Measurements from ENCODE around the gene LIPT2. TPM values are rescaled to one million over a fixed set of nuclear protein-coding genes. Genes with fewer than 3 reads are reported as not detected.

Gene LIPT2
- polyA plus RNA-seq, 1 donor from 2014 or later: 15.6 TPM

DNA sequence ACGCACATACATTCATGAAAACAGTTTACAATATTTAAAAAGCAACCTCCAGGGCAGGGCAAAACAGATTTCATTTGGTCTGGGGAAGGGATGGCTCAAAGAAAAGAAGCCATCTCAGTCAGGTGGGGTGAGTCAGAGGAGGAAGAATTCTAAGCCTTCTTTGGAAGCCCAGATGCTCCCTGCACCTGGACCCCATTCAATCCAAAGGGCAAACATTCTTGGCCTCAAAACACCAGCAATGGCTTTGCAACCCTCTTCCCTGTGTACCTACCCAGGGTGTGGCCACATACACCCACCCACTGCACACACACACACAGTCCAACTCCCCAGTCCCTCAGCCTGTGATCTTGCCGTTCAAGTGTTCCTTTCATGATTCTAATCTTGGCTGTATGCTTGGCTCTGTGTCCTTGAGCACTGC lies 28.2 kb downstream of the LIPT2 start:
- H3K36me3 Mint-ChIP-seq: no peaks in the 10 kb centered on the region
- peaks cover 27% of the 10 kb centered on the region for H3K27me3 Mint-ChIP-seq
- H3K4me1 Mint-ChIP-seq: peaks cover 0 to 6% (median 5%) of the 10 kb centered on the region in 3 donors
- no peak overlapping the region for H3K27ac Mint-ChIP-seq
- no peaks in the 10 kb centered on the region for H3K9me3 Mint-ChIP-seq
- no peak overlapping the region for H3K4me3 Mint-ChIP-seq

DNA sequence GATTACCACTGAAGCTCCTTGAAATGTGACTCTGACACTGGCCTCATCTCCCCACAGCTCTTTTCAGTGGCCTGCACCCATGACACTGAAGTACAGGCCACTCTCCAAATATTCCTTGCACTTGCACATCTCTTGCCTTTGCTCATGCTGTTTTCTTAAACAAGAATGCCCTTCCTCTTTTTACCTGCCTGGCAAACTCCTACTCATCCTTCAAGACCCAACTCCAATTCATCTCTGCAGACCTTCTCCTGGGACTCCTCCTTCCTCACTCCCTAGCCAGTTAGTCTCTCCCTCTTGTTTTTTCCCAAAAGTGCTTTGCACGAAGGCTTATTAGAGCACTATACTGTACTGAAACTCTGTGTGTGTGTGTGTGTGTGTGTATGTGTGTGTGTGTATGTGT lies 28.8 kb downstream of the LIPT2 start:
- H3K27ac Mint-ChIP-seq: no peak overlapping the region
- H3K4me3 Mint-ChIP-seq: no peak overlapping the region
- peaks cover 27% of the 10 kb centered on the region for H3K27me3 Mint-ChIP-seq
- H3K4me1 Mint-ChIP-seq: peaks cover 0 to 6% (median 5%) of the 10 kb centered on the region in 3 donors
- H3K9me3 Mint-ChIP-seq: no peaks in the 10 kb centered on the region
- H3K36me3 Mint-ChIP-seq: no peaks in the 10 kb centered on the region

DNA sequence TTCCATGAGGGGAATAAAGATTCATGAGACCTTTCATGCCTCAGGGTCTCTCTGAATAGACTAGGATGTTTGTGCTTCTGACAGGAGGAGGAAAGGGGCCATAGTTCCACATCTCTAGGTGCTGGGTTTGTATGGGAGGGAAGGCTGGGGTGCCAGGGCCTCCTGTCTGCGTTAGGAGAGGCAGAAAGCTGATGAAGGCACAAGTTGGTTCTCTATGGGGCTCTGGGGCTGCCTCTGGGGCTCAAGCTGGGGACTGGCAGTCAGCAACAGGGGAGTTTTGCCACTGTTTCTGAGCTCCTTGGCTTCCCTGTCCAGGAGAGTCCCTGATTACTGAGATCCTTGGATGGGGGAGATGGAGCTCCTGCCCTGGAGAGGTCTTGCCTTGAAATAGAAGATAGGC lies 30.3 kb downstream of the LIPT2 start:
- no peaks in the 10 kb centered on the region for H3K36me3 Mint-ChIP-seq
- no peak overlapping the region for H3K27ac Mint-ChIP-seq
- peaks cover 0 to 5% (median 3%) of the 10 kb centered on the region in 3 donors for H3K4me1 Mint-ChIP-seq
- no peak overlapping the region for H3K4me3 Mint-ChIP-seq
- peaks cover 22% of the 10 kb centered on the region for H3K27me3 Mint-ChIP-seq
- no peaks in the 10 kb centered on the region for H3K9me3 Mint-ChIP-seq

DNA sequence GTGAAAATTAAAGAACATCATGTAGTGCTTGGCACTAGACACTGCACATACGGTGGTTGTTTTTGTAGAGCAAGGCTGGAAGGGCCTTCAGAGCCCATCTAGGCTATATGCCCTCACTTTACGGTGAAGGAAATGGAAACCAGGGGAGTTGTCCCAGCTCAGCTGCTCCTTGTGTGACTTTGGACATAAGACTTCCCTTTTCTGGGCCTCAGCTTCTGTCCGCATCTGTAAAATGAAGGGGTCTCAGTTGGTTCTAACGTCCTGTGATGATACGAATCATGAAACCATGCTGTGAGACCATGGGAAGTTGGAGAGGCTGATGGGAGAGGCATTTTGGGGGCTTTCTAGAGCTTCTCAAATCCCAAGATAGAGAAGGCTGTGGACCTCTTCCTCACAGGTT lies 30.9 kb downstream of the LIPT2 start:
- Mint-ChIP-seq H3K36me3 (no peaks in the 10 kb centered on the region), H3K9me3 (no peaks in the 10 kb centered on the region), H3K27me3 (peaks cover 18% of the 10 kb centered on the region), H3K4me1 (peaks cover 0 to 3% (median 1%) of the 10 kb centered on the region in 3 donors), H3K27ac (no peak overlapping the region), H3K4me3 (no peak overlapping the region)

DNA sequence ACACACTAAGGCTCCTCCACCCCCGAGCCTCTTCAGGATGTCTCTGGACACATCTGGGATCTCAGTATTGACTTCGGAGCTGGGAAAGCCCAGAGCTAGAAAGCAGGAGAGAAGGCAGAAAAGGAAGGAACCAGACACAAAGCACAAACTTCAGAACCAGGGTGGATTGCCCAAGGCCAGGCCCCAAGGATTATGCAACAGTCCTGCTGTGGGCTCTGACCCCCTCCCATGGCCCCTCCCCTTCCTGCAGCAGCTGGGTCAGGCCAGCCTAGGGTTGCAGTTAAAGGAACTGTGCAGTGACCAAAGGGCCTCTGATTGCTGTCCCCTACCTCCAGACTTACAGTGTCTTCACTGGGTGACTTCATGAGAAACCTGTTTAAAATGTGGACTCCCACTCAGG lies 31.5 kb downstream of the LIPT2 start:
- Mint-ChIP-seq H3K27ac (no peak overlapping the region), H3K4me3 (no peak overlapping the region), H3K4me1 (peaks cover 0 to 3% (median 1%) of the 10 kb centered on the region in 3 donors), H3K27me3 (peaks cover 17% of the 10 kb centered on the region), H3K36me3 (no peaks in the 10 kb centered on the region), H3K9me3 (no peaks in the 10 kb centered on the region)

DNA sequence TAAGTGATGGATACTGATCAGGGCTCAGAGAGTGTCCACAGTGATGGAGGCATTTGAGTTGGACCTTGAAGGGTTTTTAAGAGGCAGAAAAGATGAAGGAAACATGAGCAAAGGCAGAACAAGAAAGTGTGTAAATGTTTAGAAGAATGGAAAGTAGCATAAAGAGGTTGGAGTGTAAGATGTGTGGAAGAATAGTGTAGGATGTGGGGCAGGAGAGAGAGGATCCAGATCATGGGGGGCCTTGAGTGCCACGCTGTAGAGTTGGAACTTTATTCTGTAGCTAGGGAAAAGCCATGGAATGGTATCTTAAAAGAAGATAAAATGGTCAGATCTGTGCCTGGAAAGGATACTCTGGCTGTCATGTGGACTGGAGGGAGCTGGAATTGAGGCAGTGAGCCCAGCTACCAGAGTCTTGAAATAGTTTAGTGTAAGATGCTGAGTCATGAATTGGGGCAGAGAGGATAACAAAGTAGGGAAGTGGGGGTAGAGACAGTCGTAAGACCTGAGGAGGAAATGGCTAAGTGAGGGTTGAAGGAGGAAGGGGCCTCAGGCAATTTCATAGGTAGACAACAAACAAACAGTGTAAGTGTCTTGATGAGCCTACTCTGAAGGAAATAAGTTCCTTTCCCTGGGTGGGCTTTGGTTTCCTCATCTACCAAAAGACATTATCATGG lies 32.9 kb downstream of the LIPT2 start:
- Mint-ChIP-seq H3K36me3 (no peaks in the 10 kb centered on the region), H3K4me1 (peaks cover 0 to 3% (median 0%) of the 10 kb centered on the region in 3 donors), H3K27ac (no peak overlapping the region), H3K4me3 (no peak overlapping the region), H3K27me3 (peaks cover 6% of the 10 kb centered on the region), H3K9me3 (no peaks in the 10 kb centered on the region)

DNA sequence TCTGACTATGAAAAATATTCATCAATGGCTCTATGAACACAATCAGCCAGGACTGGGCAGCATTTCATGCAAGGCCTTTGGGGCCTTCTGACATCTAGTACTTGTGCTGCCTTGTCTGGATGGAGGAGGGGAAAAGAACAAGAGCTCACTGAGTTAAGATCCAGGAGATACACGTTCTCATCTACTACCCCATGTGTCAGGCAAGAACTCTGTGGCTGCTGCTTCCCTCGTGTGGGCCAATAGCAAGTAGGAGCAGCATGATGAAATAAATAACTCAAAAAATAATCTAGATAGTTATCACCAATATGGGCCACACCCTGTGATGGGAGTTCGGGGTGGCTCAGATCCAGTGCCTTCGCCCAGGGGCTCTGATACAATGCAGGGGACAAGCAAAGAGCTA lies 33.5 kb downstream of the LIPT2 start:
- H3K9me3 Mint-ChIP-seq: no peaks in the 10 kb centered on the region
- H3K4me3 Mint-ChIP-seq: no peak overlapping the region
- H3K27me3 Mint-ChIP-seq: peaks cover 3% of the 10 kb centered on the region
- H3K36me3 Mint-ChIP-seq: no peaks in the 10 kb centered on the region
- peaks cover 0 to 3% (median 0%) of the 10 kb centered on the region in 3 donors for H3K4me1 Mint-ChIP-seq
- H3K27ac Mint-ChIP-seq: no peak overlapping the region

DNA sequence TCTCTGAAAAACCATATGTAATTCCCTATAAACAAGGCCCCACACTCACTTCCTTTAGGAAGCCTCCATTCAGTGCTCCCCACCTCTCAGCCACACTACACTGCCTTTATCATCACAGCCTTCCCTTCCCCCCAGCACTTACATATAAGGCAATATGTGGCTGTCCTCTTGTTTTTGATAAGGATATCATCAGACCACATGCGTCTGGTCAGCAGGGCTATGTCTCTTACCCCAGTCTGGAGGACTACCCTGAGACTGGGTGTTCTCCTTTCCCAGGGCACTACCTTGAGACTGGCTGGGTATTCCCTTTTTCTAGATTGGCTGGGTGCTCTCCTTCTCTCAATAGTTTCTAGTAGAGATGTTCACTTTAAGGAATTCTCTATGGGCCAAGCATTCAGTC lies 33.9 kb downstream of the LIPT2 start:
- Mint-ChIP-seq H3K27me3 (peaks cover under 1% of the 10 kb centered on the region), H3K4me1 (peaks cover 0 to 3% (median 0%) of the 10 kb centered on the region in 3 donors), H3K9me3 (no peaks in the 10 kb centered on the region), H3K4me3 (no peak overlapping the region), H3K27ac (no peak overlapping the region), H3K36me3 (no peaks in the 10 kb centered on the region)

DNA sequence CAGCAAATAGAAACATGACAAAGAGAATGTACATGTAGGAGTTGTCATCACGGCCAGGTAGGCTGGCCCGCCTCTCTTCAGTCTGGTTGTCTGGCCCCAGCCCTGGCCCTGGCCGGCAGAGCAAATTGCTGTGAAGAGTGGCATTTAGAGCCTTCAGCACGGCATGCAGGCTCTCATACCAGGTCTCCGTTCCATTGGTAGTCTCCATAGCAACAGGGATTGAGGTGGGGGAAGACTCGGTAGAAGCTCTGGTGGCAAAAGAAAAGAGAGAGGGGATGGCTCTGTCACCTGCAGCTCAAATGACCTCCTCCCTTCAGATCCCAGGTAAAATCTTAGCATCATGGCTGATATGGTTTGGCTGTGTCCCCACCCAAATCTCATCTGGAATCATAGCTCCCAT lies 36.2 kb downstream of the LIPT2 start:
- Mint-ChIP-seq H3K27me3 (peaks cover 5% of the 10 kb centered on the region), H3K9me3 (no peaks in the 10 kb centered on the region), H3K36me3 (no peaks in the 10 kb centered on the region), H3K4me1 (no peaks in the 10 kb centered on the region), H3K27ac (no peak overlapping the region), H3K4me3 (no peak overlapping the region)

DNA sequence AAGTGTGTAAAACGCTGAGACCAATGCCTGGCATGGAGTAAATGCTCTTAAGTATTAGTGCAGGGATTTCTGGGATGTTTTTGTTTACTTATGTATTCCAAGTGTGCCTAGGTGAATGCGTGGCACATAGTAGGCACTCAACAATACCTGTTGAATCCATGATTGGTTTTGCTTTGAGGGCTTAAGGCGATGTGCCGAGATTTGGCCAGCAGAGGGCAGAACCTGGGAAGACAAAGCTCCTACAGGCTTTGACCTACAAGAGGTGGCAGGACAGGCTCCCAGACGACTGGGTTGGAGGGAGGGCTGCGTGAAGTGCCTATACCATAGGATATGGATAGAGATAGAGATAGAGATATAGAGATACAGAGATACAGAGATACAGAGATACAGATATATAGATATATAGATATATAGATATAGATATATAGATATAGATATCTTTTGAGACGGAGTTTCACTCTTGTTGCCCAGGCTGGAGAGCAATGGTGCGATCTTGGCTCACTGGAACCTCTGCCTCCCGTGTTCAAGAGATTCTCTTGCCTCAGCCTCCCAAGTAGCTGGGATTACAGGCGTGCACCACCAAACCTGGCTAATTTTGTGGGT lies 40.0 kb downstream of the LIPT2 start:
- H3K27me3 Mint-ChIP-seq: peaks cover 8% of the 10 kb centered on the region
- no peak overlapping the region for H3K4me3 Mint-ChIP-seq
- no peak overlapping the region for H3K27ac Mint-ChIP-seq
- no peaks in the 10 kb centered on the region for H3K36me3 Mint-ChIP-seq
- peaks cover 0 to 5% (median 4%) of the 10 kb centered on the region in 3 donors for H3K4me1 Mint-ChIP-seq
- no peaks in the 10 kb centered on the region for H3K9me3 Mint-ChIP-seq

DNA sequence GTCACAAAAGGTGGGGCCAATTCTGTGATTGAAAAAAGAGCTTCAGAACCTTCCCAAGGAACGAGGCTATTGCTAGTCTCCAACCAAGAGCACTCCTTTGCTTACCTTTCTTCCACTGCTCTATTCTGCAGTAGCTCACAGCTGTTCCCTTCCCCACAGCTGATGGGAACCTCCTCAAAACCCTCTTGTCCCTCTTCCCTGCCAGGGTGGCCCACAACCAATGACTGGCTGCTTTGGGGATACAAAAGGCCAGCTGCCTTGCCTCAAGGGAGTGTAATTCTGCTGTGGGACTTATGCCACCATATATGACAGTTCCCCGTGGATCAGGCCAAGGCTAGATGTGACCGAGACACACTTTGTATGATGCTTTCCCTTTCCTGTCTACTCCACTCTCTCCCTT lies 41.2 kb downstream of the LIPT2 start:
- H3K4me3 Mint-ChIP-seq: no peak overlapping the region
- H3K27me3 Mint-ChIP-seq: peaks cover 8% of the 10 kb centered on the region
- peaks cover 0 to 5% (median 4%) of the 10 kb centered on the region in 3 donors for H3K4me1 Mint-ChIP-seq
- no peaks in the 10 kb centered on the region for H3K36me3 Mint-ChIP-seq
- H3K27ac Mint-ChIP-seq: no peak overlapping the region
- no peaks in the 10 kb centered on the region for H3K9me3 Mint-ChIP-seq

DNA sequence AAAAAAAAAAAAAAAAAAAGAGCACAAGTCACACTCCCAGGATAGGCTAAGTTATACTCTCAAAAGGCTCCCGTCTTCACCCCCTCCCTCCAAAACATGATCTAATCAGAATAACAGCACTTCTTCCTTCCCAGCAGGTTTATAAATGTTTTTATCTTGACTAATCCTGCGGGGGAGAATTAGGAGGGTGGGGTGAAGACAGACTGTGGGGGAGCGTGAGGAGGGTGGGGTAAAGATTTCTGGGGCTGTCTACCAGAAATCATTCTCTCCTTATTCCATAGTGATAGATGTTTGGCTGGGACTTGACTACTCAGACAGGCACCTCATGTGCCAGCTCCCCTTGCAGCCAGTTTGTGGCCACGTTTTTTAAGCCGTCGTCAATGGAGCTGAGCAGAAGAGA lies 43.2 kb downstream of the LIPT2 start:
- H3K4me1 Mint-ChIP-seq: peaks cover 0 to 5% (median 4%) of the 10 kb centered on the region in 3 donors
- no peaks in the 10 kb centered on the region for H3K36me3 Mint-ChIP-seq
- no peaks in the 10 kb centered on the region for H3K9me3 Mint-ChIP-seq
- H3K27me3 Mint-ChIP-seq: peaks cover 8% of the 10 kb centered on the region
- no peak overlapping the region for H3K27ac Mint-ChIP-seq
- H3K4me3 Mint-ChIP-seq: no peak overlapping the region

DNA sequence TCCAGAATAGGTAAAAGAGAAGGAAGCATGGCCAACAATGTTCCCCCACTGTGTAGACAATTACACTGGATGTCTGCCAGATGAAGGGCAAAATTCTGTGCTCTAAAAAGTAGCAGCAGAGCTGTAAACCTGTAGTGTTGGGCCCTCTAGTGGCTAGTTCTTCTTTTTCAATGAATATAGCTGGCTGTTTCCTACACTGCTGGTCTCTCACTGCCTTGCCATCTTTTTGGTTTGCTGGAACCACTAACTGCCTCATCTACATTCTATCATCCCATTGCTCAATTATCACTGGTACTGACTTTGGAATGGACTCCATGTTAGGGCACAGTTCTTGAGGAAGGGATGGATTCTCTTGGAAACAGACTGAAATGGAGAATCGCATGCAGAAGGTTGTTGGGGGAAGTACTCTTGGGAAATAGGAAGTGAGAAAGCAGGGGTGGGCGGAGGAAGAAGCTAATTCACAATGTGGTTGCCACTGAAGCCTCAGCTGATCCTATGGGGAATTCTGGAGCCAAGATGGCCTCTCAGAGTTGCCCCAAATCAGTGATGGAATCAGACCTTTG lies 44.1 kb downstream of the LIPT2 start:
- H3K36me3 Mint-ChIP-seq: no peaks in the 10 kb centered on the region
- H3K9me3 Mint-ChIP-seq: no peaks in the 10 kb centered on the region
- H3K27ac Mint-ChIP-seq: peak overlapping the region in 1 of 3 donors; percentile 33
- peaks cover 0 to 5% (median 4%) of the 10 kb centered on the region in 3 donors for H3K4me1 Mint-ChIP-seq
- peaks cover 11% of the 10 kb centered on the region for H3K27me3 Mint-ChIP-seq
- H3K4me3 Mint-ChIP-seq: peak overlapping the region in 2 of 4 donors; percentile 45 to 61

DNA sequence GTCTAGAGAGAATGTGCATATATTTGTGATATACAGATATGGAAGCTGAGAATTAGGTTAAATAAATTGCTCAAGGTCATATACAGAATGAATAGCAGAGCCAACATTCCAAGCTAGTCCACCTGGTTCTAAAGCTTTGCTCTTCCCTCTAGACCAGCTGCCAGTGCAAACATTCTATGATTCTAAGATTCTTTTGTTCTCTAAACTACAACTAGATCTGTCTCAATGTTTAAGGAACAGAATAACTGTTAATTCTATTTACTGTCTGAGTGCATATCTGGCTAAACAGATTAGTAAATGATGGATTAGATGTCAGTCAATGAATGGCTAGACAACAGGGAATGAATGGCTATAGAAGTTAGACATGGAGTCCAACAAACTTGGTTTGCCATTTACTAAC lies 45.8 kb downstream of the LIPT2 start:
- no peaks in the 10 kb centered on the region for H3K36me3 Mint-ChIP-seq
- no peak overlapping the region for H3K4me3 Mint-ChIP-seq
- peaks cover 0 to 5% (median 4%) of the 10 kb centered on the region in 3 donors for H3K4me1 Mint-ChIP-seq
- no peak overlapping the region for H3K27ac Mint-ChIP-seq
- no peaks in the 10 kb centered on the region for H3K9me3 Mint-ChIP-seq
- H3K27me3 Mint-ChIP-seq: peaks cover 8% of the 10 kb centered on the region

DNA sequence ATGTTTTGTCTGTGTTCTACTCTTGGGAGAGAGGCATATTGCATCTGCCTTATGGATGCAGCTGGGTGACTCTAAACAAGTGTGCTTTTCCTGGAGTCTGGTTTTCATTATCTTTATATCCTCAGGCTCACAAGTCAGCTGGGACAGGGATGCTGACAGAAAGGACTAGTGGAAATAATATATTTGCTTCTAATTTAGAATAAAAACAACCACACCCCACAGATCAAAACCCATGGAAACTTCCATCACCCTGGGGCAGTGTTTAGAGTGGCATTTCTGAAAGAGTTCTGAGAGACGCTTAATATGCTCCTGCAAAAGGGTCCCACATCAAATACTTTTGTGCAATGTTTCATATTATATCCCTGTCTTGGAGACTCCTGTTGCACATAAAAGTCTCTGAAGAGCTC lies 47.0 kb downstream of the LIPT2 start:
- no peak overlapping the region for H3K27ac Mint-ChIP-seq

More for the DNA sequence above, 47.0 kb downstream of the LIPT2 start:
- peaks cover 0 to 5% (median 4%) of the 10 kb centered on the region in 3 donors for H3K4me1 Mint-ChIP-seq
- H3K4me3 Mint-ChIP-seq: no peak overlapping the region
- peaks cover 6% of the 10 kb centered on the region for H3K27me3 Mint-ChIP-seq
- H3K9me3 Mint-ChIP-seq: no peaks in the 10 kb centered on the region
- no peaks in the 10 kb centered on the region for H3K36me3 Mint-ChIP-seq
